Gastrocnemius medialis (tissue), 4 donors: Measurements from ENCODE around the gene ASPG. TPM values are rescaled to one million over a fixed set of nuclear protein-coding genes. Genes with fewer than 3 reads are reported as not detected.
A peak's percentile ranks its signal among the peaks of the same experiment; 100 is the strongest.

Source experiments
- ATAC-seq, 2 donors: fragments of 150-250 bp; one replicate each; pipeline ENCODE4 v1.9.1; 2016
- DNase-seq, 2 donors: peaks; one replicate each; pipeline ENCODE4 v3.0.0-alpha.2; 2019
- H3K27ac ChIP-seq, 4 donors: fragments of 200-600 bp; sonication (generic); 1 replicate in 1 of 4; 2 replicates in 3 of 4; pipeline ENCODE4 v1.5.1; 2016 to 2018; ENCODE audit warnings: mild to moderate bottlenecking in 2 of 4, moderate library complexity in 1 of 4
- H3K27me3 ChIP-seq, 3 donors: fragments of 200-600 bp; sonication (generic) in 2 of 3; 1 replicate in 1 of 3; 2 replicates in 2 of 3; pipeline versions ENCODE4 v1.5.1 to v1.6.0; 2016 to 2019; ENCODE audit warnings: mild to moderate bottlenecking in 1 of 3, moderate library complexity in 1 of 3
- H3K36me3 ChIP-seq, 2 donors: fragments of 200-600 bp; sonication (generic) in 1 of 2; one replicate each; pipeline ENCODE4 v1.5.1; 2017 to 2018
- H3K4me1 ChIP-seq, 2 donors: fragments of 200-600 bp; sonication (generic) in 1 of 2; one replicate each; pipeline ENCODE4 v1.5.1; 2016 to 2017; ENCODE audit warnings: mild to moderate bottlenecking in 2 of 2
- H3K4me3 ChIP-seq, 4 donors: fragments of 200-600 bp; sonication (generic) in 3 of 4; 1 replicate in 1 of 4; 2 replicates in 3 of 4; pipeline ENCODE4 v1.5.1; 2016 to 2019; ENCODE audit warnings: mild to moderate bottlenecking in 2 of 4
- H3K9me3 ChIP-seq, 3 donors: fragments of 200-600 bp; sonication (generic) in 2 of 3; 1 replicate in 1 of 3; 2 replicates in 2 of 3; pipeline ENCODE4 v1.5.1; 2016 to 2019
- CTCF ChIP-seq, 5 experiments: fragments of 450-650 bp in 3 of 5; fragments of 200-600 bp in 2 of 5; sonication (generic) in 2 of 5; IDR thresholded peaks in 4 of 5; conservative IDR thresholded peaks in 1 of 5; 1 replicate in 4 of 5; 2 replicates in 1 of 5; pipeline ENCODE4 v1.5.1; 2016 to 2019; ENCODE audit warnings: antibody characterized with exemption in 5 of 5, mild to moderate bottlenecking in 3 of 5, moderate library complexity in 3 of 5
- POLR2A ChIP-seq, 2 donors: fragments of 450-650 bp; IDR thresholded peaks; one replicate each; pipeline ENCODE4 v1.6.1; 2017; ENCODE audit warnings: antibody characterized with exemption in 2 of 2, mild to moderate bottlenecking in 2 of 2, moderate library complexity in 2 of 2
- in situ Hi-C, 4 donors: fragments of 200-750 bp; cut with MboI; loops; one replicate each; pipeline versions ENCODE4 v1.15.0 to v1.8.0; 2017; ENCODE audit warnings: low sequenced_read_pairs in 4 of 4
- intact Hi-C: fragments of 100-400 bp; cut with DNase I; formaldehyde crosslinking; loops from one replicate; pipeline ENCODE4 v1.15.1; 2023; ENCODE audit warnings: low total_unique reads
- total RNA-seq, 4 donors: library from RNA; depleted of rRNA; stranded (reverse); fragments of >200 nt; gene quantifications; one replicate each; pipeline versions ENCODE4 v1.1.0 to v1.2.3, GENCODE V29; 2016

The ASPG gene
- total RNA-seq, 4 donors from 2014 or later, result 0.20 TPM; not detected in 3

GRCh38 chr14:104116288-104116755 lies 30.8 kb downstream of the ASPG start:
- DNase-seq, result no peak

DNA sequence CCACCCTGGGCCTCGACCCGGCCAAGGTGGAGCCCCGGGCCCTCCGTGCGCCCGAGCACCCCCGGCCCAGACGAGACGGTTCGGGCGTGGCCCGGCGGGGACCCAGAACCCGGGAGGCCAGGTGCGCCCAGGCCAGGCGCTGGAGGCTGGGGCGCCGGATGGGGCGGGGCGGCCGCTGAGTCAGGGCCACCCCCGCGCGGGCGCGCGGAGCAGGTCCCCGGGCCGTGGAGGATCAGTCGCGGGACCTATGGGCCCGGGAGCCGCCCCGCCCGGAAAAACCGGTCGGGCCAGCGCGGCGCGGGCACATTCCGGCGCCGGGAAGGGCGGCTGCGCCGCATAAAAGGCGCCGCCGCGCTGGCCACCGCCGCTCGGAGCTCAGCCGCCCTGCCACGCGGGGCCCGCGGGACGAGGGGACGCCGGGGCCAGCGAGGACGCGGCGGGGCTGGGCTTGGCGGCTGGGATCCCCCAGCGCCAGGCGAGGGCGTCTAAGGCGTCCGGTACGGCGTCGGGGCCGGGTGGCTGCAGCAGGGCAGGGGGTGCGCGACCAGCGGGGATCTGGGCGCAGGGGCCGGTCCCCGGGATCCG lies 31.3 kb downstream of the ASPG start:
- Histone ChIP-seq H3K4me3 (peak overlapping the region in 3 of 4 donors; percentile 39 to 49 (median 43)), H3K27ac (no peak overlapping the region), H3K4me1 (no peaks in the 10 kb centered on the region), H3K36me3 (no peaks in the 10 kb centered on the region), H3K27me3 (peaks cover 43 to 59% (median 43%) of the 10 kb centered on the region in 3 donors), H3K9me3 (no peaks in the 10 kb centered on the region)
- intact Hi-C loops, result no loop called here
- TF ChIP-seq POLR2A (IDR thresholded peaks at IDR 0.05) (no peak), CTCF (IDR thresholded peaks at IDR 0.05 in 4 of 5, conservative IDR thresholded peaks at IDR 0.05 in 1 of 5) (no peak)
- DNase-seq, result no peak
- in situ Hi-C loops, result no loop called here
- ATAC-seq, result no peak

More at GRCh38 chr14:104116288-104116755, 30.8 kb downstream of the ASPG start:
- TF ChIP-seq POLR2A (IDR thresholded peaks at IDR 0.05) (no peak), CTCF (IDR thresholded peaks at IDR 0.05 in 4 of 5, conservative IDR thresholded peaks at IDR 0.05 in 1 of 5) (no peak)
- Histone ChIP-seq H3K27ac (no peak overlapping the region), H3K4me3 (peak overlapping the region in 3 of 4 donors; percentile 39 to 49 (median 43)), H3K27me3 (peaks cover 40 to 54% (median 43%) of the 10 kb centered on the region in 3 donors), H3K4me1 (no peaks in the 10 kb centered on the region), H3K9me3 (no peaks in the 10 kb centered on the region), H3K36me3 (no peaks in the 10 kb centered on the region)
- in situ Hi-C loops (no loop called here), intact Hi-C loops (no loop called here)
- no peak for ATAC-seq

DNA sequence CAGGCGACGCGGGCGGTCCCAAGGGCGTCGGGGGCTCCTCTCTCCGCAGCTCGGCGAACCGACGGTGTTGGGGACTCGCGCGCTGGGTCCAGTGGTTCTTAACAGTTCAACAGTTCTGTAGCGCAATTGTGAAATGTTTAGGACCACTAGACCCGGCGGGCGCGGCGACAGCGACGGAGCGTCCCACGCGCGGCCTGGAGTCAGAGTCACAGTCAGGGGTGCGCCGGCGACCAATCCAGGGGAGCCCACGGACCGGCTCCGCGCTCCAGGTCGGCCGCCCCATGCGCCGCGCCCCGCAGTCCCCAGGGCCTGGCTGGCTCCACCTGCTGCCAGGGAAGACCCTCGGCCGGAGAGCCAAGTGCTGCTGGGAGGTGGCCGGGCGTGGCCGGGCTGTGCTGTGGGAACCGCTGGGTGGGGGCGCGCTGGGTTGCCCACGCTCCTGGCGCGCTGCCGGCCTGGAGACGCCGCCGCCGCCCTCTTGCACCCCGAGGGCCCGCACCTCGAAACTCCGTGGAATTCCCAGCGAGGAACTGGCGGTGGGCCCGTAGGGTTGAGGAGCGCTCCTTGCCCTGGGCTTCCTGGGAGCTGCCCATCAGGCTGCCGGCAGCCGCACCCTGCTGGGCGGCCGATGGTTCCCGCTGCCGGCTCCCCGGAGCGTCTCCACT lies 32.0 kb downstream of the ASPG start:
- no peaks in the 10 kb centered on the region for H3K4me1 ChIP-seq
- no peaks in the 10 kb centered on the region for H3K9me3 ChIP-seq
- no peaks in the 10 kb centered on the region for H3K36me3 ChIP-seq
- ATAC-seq, result no peak
- peak overlapping the region in 1 of 4 donors; percentile 43 for H3K4me3 ChIP-seq
- intact Hi-C loops, result no loop called here
- no peak for DNase-seq
- no peak overlapping the region for H3K27ac ChIP-seq
- peaks cover 43 to 59% (median 46%) of the 10 kb centered on the region in 3 donors for H3K27me3 ChIP-seq
- TF ChIP-seq CTCF (IDR thresholded peaks at IDR 0.05 in 4 of 5, conservative IDR thresholded peaks at IDR 0.05 in 1 of 5) (no peak), POLR2A (IDR thresholded peaks at IDR 0.05) (no peak)
- in situ Hi-C loops, result no loop called here

- in situ Hi-C loops (no loop called here), intact Hi-C loops (no loop called here)
- no peak for DNase-seq
- Histone ChIP-seq H3K36me3 (no peaks in the 10 kb centered on the region), H3K27me3 (peaks cover 43 to 66% (median 46%) of the 10 kb centered on the region in 3 donors), H3K27ac (no peak overlapping the region), H3K4me3 (no peak overlapping the region), H3K9me3 (no peaks in the 10 kb centered on the region), H3K4me1 (no peaks in the 10 kb centered on the region)
- ATAC-seq, result no peak
- TF ChIP-seq POLR2A (IDR thresholded peaks at IDR 0.05), result no peak
- TF ChIP-seq CTCF (IDR thresholded peaks at IDR 0.05 in 4 of 5, conservative IDR thresholded peaks at IDR 0.05 in 1 of 5), result no peak
Measured at GRCh38 chr14:104118006-104118844, 32.7 kb downstream of the ASPG start.
